Peyer's patch (tissue), 4 donors: Measurements from ENCODE around the gene CCL16.

Source experiments
- CTCF ChIP-seq, 6 experiments: fragments of 450-650 bp in 4 of 6; fragments of 200-600 bp in 2 of 6; sonication (generic) in 1 of 6; IDR thresholded peaks; one replicate each; pipeline ENCODE4 v1.5.1; 2017 to 2019; ENCODE audit warnings: antibody characterized with exemption in 6 of 6, mild to moderate bottlenecking in 3 of 6, moderate library complexity in 1 of 6
- POLR2A ChIP-seq, 2 donors: fragments of 450-650 bp; IDR thresholded peaks; one replicate each; pipeline ENCODE4 v1.5.1; 2017; ENCODE audit warnings: antibody characterized with exemption in 2 of 2, mild to moderate bottlenecking in 2 of 2, moderate library complexity in 2 of 2

- TF ChIP-seq CTCF (IDR thresholded peaks at IDR 0.05) (no peak), POLR2A (IDR thresholded peaks at IDR 0.05) (no peak)
Observed at GRCh38 chr17:35998018-35998545, 16.8 kb upstream of the CCL16 start.
